NB4 (cell line): ENCODE results near the gene SPTAN1.

Experiments
- CTCF ChIP-seq: IDR thresholded peaks from one replicate; pipeline ENCODE4 v1.5.1; 2012; ENCODE audit warnings: low read depth, low read length
- MYC ChIP-seq: IDR thresholded peaks from 2 replicates; pipeline ENCODE4 v1.6.1; 2011; ENCODE audit warnings: low read depth, low read length
- POLR2A ChIP-seq: IDR thresholded peaks from 2 replicates; pipeline ENCODE4 v1.6.1; 2011; ENCODE audit warnings: mild to moderate bottlenecking; ENCODE audit not compliant: insufficient read length; ENCODE audit errors: extremely low read depth

GRCh38 chr9:128607642-128608350 lies 55.4 kb downstream of the SPTAN1 start:
- no peak for TF ChIP-seq CTCF
- TF ChIP-seq POLR2A, result no peak
- TF ChIP-seq MYC, result no peak
